Activated T-cell treated with anti-CD3 and anti-CD28 coated beads, Interleukin-2, amount 50 U/mL, for 24 hours (primary cell): ENCODE data around the gene GNAL.

Experiments
- DNase-seq: peaks from one replicate; pipeline ENCODE4 v3.0.0-alpha.2; 2020
- H3K27ac Mint-ChIP-seq: 2 replicates; pipeline ENCODE4 v1.8.0; 2020; ENCODE audit warnings: mild to moderate bottlenecking, mixed read lengths
- H3K27me3 Mint-ChIP-seq: 2 replicates; pipeline ENCODE4 v1.8.0; 2020; ENCODE audit warnings: mixed read lengths
- H3K36me3 Mint-ChIP-seq: 2 replicates; pipeline ENCODE4 v1.8.0; 2020; ENCODE audit warnings: low read depth, mixed read lengths
- H3K4me1 Mint-ChIP-seq: 2 replicates; pipeline ENCODE4 v1.8.0; 2020; ENCODE audit warnings: low read depth, mixed read lengths
- H3K4me3 Mint-ChIP-seq: 2 replicates; pipeline ENCODE4 v1.8.0; 2020; ENCODE audit warnings: mild to moderate bottlenecking, moderate library complexity, mixed read lengths
- H3K9me3 Mint-ChIP-seq: 2 replicates; pipeline ENCODE4 v1.8.0; 2020; ENCODE audit warnings: mixed read lengths

The GNAL gene

GRCh38 chr18:11789716-11790510 lies 100.8 kb downstream of the GNAL start:
- Mint-ChIP-seq H3K9me3 (no peaks in the 10 kb centered on the region), H3K27ac (no peak overlapping the region), H3K36me3 (no peaks in the 10 kb centered on the region), H3K4me3 (no peak overlapping the region), H3K4me1 (peaks cover 7% of the 10 kb centered on the region), H3K27me3 (peaks cover 30% of the 10 kb centered on the region)
- no peak for DNase-seq

DNA sequence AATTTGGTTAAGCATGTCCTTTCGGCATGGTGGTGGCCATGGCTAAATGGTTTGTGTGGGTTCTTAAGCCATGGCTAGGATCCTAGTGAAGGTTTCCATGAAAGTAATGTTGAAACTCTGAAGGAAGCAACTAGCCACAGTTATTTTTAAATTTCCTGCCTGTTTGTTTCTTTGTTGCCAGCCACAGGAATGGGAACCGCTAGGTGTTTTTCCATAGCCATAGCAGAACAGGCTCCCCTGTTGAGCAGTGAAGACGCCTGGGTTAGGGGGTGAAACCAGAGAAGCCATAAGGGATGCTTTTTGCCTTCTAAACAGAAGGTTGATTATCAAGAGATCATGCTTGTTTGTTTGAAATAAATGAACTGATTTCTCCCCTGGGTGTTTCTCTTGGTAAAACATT lies 102.1 kb downstream of the GNAL start:
- no peak for DNase-seq
- Mint-ChIP-seq H3K36me3 (no peaks in the 10 kb centered on the region), H3K27ac (no peak overlapping the region), H3K27me3 (peaks cover 24% of the 10 kb centered on the region), H3K4me3 (no peak overlapping the region), H3K4me1 (peaks cover under 1% of the 10 kb centered on the region), H3K9me3 (no peaks in the 10 kb centered on the region)

GRCh38 chr18:11792632-11793031 lies 103.6 kb downstream of the GNAL start:
- no peak overlapping the region for H3K27ac Mint-ChIP-seq
- H3K4me1 Mint-ChIP-seq: no peaks in the 10 kb centered on the region
- DNase-seq: no peak
- H3K27me3 Mint-ChIP-seq: peaks cover 23% of the 10 kb centered on the region
- no peaks in the 10 kb centered on the region for H3K36me3 Mint-ChIP-seq
- H3K9me3 Mint-ChIP-seq: no peaks in the 10 kb centered on the region
- no peak overlapping the region for H3K4me3 Mint-ChIP-seq

DNA sequence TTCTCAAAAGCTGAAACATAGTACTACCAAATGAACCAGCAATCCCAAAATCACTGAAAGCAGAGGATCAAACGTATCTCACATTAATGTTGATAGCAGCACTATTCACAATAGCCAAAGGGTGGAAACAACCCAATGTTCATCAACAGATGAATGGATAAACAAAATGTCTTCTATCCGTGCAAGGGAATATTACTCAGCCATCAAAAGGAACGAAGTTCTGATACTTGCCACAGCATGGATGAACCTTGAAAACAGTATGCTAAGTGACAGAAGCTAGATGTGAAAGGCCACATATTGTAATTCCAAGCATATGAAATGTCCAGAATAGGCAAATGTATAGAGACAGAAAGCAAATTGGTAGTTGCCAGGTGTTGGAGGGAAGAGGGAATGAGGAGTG lies 105.1 kb downstream of the GNAL start:
- H3K27ac Mint-ChIP-seq: no peak overlapping the region
- H3K36me3 Mint-ChIP-seq: no peaks in the 10 kb centered on the region
- peaks cover 17% of the 10 kb centered on the region for H3K27me3 Mint-ChIP-seq
- no peaks in the 10 kb centered on the region for H3K4me1 Mint-ChIP-seq
- no peaks in the 10 kb centered on the region for H3K9me3 Mint-ChIP-seq
- H3K4me3 Mint-ChIP-seq: no peak overlapping the region
- no peak for DNase-seq

GRCh38 chr18:11795916-11796315 lies 106.9 kb downstream of the GNAL start:
- H3K36me3 Mint-ChIP-seq: no peaks in the 10 kb centered on the region
- no peak overlapping the region for H3K4me3 Mint-ChIP-seq
- no peaks in the 10 kb centered on the region for H3K4me1 Mint-ChIP-seq
- H3K9me3 Mint-ChIP-seq: no peaks in the 10 kb centered on the region
- DNase-seq: no peak
- H3K27me3 Mint-ChIP-seq: peaks cover 13% of the 10 kb centered on the region
- no peak overlapping the region for H3K27ac Mint-ChIP-seq

DNA sequence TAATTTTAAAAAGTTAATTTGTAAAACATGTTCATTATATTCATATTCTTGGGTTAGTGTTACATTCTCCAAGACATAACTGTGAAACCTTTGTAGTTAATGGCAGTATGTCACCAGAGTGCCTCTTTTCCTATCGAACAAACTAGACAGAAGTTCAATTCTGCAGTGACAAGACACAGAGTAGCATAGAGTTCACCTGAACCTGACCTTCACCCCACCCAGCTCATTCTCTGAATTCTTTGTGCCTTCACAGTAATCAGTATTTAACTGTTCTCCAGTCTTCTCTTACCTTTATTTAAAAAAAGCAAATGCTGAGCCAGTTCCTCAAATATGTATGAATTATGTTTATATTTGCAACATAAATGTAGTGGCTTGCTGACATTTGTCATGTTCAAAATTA lies 109.2 kb downstream of the GNAL start:
- Mint-ChIP-seq H3K27ac (no peak overlapping the region), H3K4me3 (no peak overlapping the region), H3K27me3 (peaks cover 7% of the 10 kb centered on the region), H3K9me3 (no peaks in the 10 kb centered on the region), H3K36me3 (no peaks in the 10 kb centered on the region), H3K4me1 (no peaks in the 10 kb centered on the region)
- DNase-seq: no peak

GRCh38 chr18:11799066-11799465 lies 110.0 kb downstream of the GNAL start:
- Mint-ChIP-seq H3K4me1 (no peaks in the 10 kb centered on the region), H3K4me3 (no peak overlapping the region), H3K9me3 (no peaks in the 10 kb centered on the region), H3K36me3 (no peaks in the 10 kb centered on the region), H3K27ac (no peak overlapping the region), H3K27me3 (peaks cover 4% of the 10 kb centered on the region)
- DNase-seq: no peak

DNA sequence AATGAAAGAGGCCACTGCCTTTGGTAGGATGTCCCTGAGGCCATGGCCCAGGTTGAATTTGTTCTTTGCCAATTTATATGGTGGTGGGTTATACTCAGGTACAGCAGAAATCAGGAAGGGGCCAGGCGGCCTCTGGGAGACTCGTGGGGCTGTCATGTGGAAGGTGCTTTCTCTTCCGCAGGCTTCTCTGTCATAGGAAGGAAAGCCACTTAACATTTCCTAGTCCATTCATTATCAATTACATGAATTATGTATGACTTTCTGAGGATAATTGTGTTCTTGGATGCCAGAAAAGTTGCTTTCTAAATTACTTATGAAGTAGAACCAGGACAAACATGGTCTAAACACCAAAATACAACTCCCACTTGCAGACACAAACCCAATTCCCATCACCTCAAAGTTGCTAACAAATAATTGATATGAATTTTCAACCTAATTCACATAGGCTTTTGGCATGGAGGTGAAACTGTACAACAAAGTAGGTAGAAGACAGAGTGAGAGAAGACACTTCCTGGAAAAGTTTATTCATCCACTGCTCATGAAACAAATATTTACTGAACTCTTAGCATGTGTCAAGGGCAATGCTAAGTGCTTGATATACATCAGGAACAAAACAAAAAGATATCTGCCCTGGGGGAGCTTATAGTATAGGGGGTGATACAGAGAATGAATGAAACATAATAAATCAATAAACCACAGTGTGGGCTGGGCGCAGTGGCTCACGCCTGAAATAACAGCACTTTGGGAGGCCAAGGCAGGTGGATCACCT lies 111.7 kb downstream of the GNAL start:
- H3K36me3 Mint-ChIP-seq: no peaks in the 10 kb centered on the region
- no peak overlapping the region for H3K4me3 Mint-ChIP-seq
- no peaks in the 10 kb centered on the region for H3K27me3 Mint-ChIP-seq
- no peaks in the 10 kb centered on the region for H3K9me3 Mint-ChIP-seq
- no peak for DNase-seq
- H3K27ac Mint-ChIP-seq: no peak overlapping the region
- H3K4me1 Mint-ChIP-seq: no peaks in the 10 kb centered on the region

- H3K9me3 Mint-ChIP-seq: no peaks in the 10 kb centered on the region
- no peak overlapping the region for H3K4me3 Mint-ChIP-seq
- DNase-seq: no peak
- no peaks in the 10 kb centered on the region for H3K4me1 Mint-ChIP-seq
- no peaks in the 10 kb centered on the region for H3K27me3 Mint-ChIP-seq
- no peaks in the 10 kb centered on the region for H3K36me3 Mint-ChIP-seq
- no peak overlapping the region for H3K27ac Mint-ChIP-seq
These were observed 112.5 kb downstream of the GNAL start for GRCh38 chr18:11801573-11801972.

DNA sequence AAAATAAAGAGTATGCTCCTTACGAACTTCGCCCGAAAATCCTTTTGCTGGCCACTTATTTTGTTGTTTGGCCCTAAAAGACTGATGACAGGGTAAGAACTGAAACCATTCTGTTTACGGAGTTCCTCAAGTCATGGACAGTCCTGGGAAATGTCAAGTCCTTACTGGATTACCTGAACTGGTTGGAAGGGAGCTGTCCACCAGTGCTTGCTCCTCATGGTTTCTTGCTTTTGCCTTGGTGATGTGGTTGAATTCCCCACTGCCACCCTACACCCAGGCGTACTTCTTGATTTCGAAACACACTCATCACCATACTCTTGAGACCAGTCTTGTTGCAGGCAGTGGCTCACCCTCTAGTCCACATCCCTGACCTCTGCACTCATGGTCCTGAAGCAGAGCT lies 113.1 kb downstream of the GNAL start:
- peaks cover under 1% of the 10 kb centered on the region for H3K27me3 Mint-ChIP-seq
- H3K4me3 Mint-ChIP-seq: no peak overlapping the region
- no peak overlapping the region for H3K27ac Mint-ChIP-seq
- H3K36me3 Mint-ChIP-seq: no peaks in the 10 kb centered on the region
- H3K9me3 Mint-ChIP-seq: no peaks in the 10 kb centered on the region
- DNase-seq: no peak
- no peaks in the 10 kb centered on the region for H3K4me1 Mint-ChIP-seq

- Mint-ChIP-seq H3K27ac (no peak overlapping the region), H3K9me3 (no peaks in the 10 kb centered on the region), H3K4me1 (no peaks in the 10 kb centered on the region), H3K4me3 (no peak overlapping the region), H3K27me3 (peaks cover 4% of the 10 kb centered on the region), H3K36me3 (no peaks in the 10 kb centered on the region)
- no peak for DNase-seq
These were observed 113.5 kb downstream of the GNAL start for GRCh38 chr18:11802586-11802985.

DNA sequence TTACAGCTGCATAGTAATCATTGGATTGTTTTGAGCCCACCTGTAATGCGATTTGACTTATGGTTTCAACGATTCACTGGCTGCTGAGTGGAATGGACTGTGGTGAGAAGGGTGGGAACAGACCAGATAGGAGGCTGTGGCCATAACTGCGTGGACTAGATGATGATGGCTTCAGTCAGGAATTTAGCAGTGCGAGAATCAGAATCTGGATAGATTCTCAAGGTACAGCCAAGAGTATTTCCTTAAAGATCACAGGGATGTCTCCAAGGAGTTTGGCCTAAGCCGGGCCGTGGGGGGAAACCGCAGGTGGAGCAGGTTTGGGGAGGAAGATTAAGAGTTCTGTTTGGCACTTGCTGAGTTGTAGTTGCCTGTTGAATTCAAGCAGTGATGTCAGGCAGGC lies 118.2 kb downstream of the GNAL start:
- Mint-ChIP-seq H3K4me1 (no peaks in the 10 kb centered on the region), H3K36me3 (no peaks in the 10 kb centered on the region), H3K4me3 (no peak overlapping the region), H3K27me3 (peaks cover 4% of the 10 kb centered on the region), H3K9me3 (no peaks in the 10 kb centered on the region), H3K27ac (no peak overlapping the region)
- DNase-seq: no peak

DNA sequence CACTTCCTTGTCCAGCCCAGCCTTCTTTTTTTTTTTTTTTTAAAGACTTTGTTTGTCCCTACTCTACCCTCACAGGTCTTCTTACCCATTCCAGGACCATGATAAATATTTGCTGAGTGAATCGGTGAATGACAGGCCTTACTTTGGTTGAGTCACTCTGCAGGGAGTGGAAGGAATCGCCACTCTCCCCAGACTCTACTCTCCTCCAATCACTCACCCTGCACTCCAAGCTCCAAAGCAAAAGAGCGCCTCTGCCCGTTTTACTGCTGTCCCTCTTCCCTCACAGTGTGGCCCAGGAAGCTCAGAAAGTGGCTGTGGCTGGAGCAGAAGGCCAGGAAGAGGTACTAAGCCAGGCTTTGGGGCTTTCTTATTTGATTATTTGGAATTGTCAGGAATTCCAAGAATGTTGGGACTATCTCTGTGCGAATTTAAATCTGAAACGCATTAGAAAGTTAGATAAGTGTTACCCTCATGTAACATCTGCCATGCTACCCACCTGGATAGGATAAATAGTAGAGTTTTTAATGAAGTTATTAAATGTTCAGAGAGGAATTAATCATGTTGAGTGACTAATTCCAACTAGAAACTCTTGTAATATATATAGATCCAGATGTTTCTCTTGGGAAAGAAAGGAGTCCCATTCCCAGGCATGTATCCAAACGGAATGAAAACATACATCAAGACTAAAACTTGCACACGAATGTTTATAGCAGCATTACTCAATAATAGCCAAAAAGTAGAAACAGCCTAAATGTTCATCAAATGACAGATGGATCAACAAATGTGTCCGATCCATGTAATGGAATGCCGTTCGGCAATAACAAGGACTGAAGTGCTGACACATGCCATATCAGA lies 119.2 kb downstream of the GNAL start:
- Mint-ChIP-seq H3K4me1 (no peaks in the 10 kb centered on the region), H3K27ac (no peak overlapping the region), H3K9me3 (no peaks in the 10 kb centered on the region), H3K36me3 (no peaks in the 10 kb centered on the region), H3K4me3 (no peak overlapping the region), H3K27me3 (peaks cover 4% of the 10 kb centered on the region)
- DNase-seq: no peak

DNA sequence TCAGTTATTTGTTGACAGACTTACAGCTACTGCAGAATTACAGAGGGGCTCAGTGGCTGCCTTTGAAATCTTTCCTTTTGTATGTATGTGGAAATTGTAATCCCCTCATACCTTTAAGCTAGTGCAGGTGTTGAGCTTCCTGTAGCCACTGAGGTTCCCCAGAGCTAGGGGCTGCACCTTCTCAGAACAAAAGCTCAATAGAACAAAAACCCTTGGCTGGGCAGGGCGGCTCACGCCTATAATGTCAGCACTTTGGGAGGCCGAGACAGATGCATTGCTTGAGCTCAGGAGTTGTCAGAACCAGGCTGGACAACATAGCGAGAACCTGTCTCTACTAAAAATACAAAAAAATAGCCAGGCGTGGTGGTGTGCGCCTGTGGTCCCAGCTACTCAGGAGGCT lies 120.8 kb downstream of the GNAL start:
- Mint-ChIP-seq H3K36me3 (no peaks in the 10 kb centered on the region), H3K27ac (no peak overlapping the region), H3K9me3 (no peaks in the 10 kb centered on the region), H3K4me3 (no peak overlapping the region), H3K27me3 (peaks cover 4% of the 10 kb centered on the region), H3K4me1 (no peaks in the 10 kb centered on the region)
- no peak for DNase-seq
